Subcutaneous adipose tissue (tissue), 4 donors: ENCODE data around the gene ULK4. TPM values are rescaled to one million over a fixed set of nuclear protein-coding genes. Genes with fewer than 3 reads are reported as not detected.

Experiments
- total RNA-seq, 4 donors: library from RNA; depleted of rRNA; stranded (reverse); fragments of >200 nt; gene quantifications; one replicate each; pipeline ENCODE4 v1.1.0, GENCODE V29; 2016
- TF ChIP-seq, protein P1 (sequence below): fragments of 450-650 bp; IDR thresholded peaks from one replicate; pipeline ENCODE4 v1.5.1; 2016; ENCODE audit warnings: low read depth, mild to moderate bottlenecking, control low read depth, antibody characterized with exemption, moderate library complexity

Gene ULK4
- total RNA-seq, 4 donors from 2014 or later, result 10.6 to 32.0 (median 22.6) TPM

DNA sequence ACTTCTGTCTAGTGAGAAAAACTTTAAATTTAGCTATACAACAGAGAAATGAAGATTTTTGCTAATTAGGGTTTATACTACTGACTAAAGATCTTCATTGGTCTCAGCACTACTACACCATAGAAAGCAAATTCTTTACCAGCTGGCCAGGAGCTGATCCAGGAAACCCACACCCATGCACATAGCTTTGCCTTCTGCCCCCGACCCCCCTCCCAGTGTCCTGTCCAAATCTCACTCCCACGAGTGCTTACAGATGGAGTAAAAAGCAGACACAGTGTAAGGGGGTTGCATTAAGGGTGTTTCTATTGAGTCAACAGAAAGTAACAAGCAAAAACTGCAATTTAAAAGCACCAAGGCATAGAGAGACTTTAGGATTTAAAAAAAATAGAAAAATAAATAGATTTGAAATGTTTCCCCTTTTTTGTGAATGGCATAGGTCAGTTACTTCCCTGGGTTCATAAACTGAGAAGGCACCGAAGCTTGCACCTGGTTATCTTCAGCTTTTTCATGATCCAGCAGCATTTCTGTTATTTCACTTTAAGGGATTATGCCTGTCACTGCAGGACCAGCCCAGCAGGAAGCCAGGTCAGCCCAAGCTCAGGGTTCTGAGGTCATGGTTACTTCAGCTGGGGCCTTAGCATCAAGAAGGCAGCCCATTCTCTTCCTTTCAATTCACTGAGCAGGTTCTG, 638.3 kb downstream of the ULK4 start:
- TF ChIP-seq, protein P1, sequence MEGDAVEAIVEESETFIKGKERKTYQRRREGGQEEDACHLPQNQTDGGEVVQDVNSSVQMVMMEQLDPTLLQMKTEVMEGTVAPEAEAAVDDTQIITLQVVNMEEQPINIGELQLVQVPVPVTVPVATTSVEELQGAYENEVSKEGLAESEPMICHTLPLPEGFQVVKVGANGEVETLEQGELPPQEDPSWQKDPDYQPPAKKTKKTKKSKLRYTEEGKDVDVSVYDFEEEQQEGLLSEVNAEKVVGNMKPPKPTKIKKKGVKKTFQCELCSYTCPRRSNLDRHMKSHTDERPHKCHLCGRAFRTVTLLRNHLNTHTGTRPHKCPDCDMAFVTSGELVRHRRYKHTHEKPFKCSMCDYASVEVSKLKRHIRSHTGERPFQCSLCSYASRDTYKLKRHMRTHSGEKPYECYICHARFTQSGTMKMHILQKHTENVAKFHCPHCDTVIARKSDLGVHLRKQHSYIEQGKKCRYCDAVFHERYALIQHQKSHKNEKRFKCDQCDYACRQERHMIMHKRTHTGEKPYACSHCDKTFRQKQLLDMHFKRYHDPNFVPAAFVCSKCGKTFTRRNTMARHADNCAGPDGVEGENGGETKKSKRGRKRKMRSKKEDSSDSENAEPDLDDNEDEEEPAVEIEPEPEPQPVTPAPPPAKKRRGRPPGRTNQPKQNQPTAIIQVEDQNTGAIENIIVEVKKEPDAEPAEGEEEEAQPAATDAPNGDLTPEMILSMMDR, result no peak

DNA sequence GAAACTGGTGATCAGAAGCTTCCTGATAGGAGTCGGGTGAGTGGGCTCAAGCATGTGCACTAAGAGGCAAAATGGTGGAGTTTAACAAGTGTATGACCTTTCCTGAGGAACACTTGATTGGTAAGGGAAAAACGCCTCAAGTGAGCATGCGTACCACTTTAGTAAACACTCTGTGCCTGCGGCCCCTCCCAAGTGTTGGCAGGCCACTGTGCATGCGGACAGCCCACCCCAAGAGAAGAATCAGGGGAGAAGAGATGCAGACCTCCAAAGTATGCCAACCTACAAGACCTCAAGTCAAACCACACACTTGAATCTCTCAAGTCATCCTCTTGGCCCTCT, 640.3 kb downstream of the ULK4 start:
- TF ChIP-seq, protein P1, result no peak

DNA sequence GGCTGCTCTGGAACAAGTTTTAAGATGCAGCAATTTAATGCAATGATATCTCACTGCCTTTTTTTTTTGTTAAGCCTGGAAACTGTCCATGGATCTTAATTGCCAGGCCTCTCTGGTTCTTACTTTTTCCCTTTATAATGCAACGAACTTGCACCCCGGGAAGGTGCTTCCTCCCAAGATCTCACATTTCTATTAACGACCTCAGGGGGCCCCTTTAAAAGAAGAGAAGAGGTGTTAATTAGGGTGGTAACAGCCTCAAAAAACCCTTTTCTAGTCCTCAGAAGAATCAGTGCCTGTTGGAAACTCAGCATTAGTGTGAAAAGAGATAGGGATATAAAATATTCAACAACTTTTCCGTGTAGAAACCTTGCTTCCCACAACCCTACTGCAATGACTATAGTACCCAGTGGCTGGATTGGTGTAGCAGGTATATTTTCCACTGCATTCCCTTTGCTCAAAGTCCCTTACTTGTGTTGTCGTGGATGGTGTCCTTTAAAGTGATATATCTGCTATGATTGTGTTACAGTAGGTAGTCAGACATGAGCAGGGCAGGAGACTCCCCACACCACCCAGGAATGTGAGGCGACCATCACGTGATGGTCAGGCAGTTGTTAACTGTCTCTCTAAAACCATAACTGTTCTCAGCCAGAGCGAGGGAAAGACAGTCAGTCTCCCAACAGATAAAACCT, 640.8 kb downstream of the ULK4 start:
- TF ChIP-seq, protein P1, result no peak

DNA sequence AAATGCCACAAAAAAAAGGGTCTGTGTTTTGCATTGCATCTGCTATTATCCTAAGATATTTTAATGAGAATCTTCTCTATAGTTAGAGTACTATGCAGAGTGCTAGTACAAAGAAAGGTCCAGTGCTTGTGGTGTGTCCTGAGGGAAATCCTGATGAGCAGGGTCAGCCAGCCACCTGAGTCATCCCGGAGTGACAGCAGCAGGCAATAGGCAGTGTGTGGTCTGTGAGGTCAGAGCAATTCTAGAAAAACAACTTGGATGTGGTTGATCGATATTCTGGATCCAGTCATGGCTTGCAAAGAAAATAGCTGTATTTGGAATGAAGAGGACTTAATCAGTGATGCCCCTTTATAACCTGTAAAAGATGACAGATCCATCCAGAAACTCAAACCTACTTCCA, 643.4 kb downstream of the ULK4 start:
- TF ChIP-seq, protein P1, result no peak

DNA sequence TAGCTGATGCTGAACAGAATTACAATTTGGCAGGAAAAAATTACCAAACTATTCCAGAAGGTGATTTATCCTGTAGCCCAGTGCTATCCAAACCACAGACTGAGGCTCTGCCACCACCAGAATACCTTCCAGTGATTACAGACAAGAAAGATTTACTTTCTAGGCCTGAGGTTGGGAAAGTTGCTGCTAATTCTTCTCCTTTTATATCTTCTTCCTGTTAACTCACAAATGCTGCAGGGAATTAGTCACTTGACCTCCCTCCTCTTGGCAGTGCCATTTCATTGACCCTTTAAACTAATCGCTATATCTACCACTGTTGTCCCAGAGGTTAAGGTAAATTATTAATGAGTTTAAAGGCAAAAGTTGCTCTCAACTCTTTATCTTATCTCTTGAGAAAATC, 644.2 kb downstream of the ULK4 start:
- TF ChIP-seq, protein P1, result no peak

DNA sequence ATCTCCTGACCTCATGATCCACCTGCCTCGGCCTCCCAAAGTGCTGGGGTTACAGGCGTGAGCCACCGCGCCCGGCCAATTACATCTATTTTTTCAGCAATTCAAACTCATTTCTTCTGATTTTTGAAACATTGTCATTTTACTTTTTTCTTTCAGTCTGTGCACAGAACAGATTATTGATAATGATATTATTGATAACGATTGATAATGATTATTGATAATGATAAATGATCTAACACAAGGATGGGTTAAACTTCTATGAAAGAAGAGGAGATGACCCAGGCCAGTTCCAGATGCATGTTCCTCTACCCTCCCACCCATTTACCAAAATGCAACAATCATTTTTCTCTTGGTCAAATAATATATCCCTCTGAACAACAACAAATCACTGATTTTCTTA, 644.6 kb downstream of the ULK4 start:
- TF ChIP-seq, protein P1, result no peak

DNA sequence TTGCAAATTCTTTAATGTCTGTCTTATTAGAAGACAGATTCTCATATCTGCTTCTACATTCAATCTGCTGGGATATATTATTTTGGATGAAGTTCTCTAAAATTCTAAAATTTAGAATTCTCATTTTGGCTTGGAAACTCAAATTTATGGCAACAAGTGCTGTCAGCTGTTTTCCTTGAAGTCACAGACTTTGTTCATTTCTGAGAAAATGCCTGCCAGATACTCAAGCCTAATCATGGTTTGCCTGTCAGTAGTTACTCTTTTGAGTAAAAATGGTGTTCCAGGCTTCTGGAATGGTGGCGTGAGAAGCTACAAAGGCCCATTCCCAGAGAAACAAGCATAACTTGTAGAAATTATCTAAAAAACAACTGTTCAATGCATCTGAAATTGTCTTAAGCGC, 646.8 kb downstream of the ULK4 start:
- TF ChIP-seq, protein P1, result no peak
